Measurements from ENCODE around the gene SMIM20.

GRCh38 chr4:25905371-25905770 is 8.6 kb upstream of the SMIM20 start:
- TF ChIP-seq EZH2 (IDR thresholded peaks at IDR 0.05; ENCODE audit: insufficient read depth, poor library complexity, severe bottlenecking): no peak
- no peak for TF ChIP-seq EZH2phosphoT487 (IDR thresholded peaks at IDR 0.05; ENCODE audit: insufficient read depth, low read depth)
